ENCODE results near the gene FOXO3.
A peak's percentile ranks its signal among the peaks of the same experiment; 100 is the strongest.

DNA sequence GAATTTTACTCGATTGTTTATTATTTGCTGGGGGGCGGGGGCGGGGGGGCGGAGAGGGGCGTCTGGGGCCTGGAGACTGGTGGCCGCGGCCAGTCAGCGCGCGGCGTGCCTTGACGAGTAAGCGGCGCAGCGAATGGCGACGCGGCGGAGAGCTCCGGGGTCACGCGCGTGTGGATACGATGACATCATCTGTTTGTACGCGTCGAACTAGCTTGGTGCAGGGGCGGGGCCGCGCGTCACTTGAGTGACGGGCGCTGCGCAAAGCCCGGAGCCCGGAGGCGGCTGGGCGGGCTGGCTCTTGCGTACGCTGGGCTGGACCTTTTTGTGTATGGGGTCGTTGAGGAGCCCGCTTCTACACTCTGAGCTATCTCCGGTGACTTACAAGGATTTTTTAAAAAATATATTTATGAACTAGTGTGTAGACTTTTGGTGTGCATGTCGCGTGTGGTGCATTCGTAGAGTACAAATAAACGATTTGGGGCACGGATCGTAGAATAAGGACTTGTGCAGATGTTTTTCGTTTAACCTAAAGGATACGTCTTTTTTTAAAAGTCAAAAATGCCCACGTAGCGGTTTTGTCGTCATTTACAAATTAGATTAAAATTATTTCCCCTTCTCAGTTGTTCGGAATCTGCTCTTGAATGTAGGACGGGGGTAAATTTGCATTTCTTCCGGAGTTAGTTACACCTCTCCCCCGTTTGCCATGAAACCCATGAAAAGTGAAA, 2.2 kb upstream of the FOXO3 start:
- TF ChIP-seq, protein P1, sequence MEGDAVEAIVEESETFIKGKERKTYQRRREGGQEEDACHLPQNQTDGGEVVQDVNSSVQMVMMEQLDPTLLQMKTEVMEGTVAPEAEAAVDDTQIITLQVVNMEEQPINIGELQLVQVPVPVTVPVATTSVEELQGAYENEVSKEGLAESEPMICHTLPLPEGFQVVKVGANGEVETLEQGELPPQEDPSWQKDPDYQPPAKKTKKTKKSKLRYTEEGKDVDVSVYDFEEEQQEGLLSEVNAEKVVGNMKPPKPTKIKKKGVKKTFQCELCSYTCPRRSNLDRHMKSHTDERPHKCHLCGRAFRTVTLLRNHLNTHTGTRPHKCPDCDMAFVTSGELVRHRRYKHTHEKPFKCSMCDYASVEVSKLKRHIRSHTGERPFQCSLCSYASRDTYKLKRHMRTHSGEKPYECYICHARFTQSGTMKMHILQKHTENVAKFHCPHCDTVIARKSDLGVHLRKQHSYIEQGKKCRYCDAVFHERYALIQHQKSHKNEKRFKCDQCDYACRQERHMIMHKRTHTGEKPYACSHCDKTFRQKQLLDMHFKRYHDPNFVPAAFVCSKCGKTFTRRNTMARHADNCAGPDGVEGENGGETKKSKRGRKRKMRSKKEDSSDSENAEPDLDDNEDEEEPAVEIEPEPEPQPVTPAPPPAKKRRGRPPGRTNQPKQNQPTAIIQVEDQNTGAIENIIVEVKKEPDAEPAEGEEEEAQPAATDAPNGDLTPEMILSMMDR (IDR thresholded peaks at IDR 0.05), result no peak
- TF ChIP-seq SIN3A (IDR thresholded peaks at IDR 0.05; ENCODE audit: borderline replicate concordance, insufficient read depth, low read depth, low read length) (peak; percentile 88; the same call in 1 of the 2 replicates), POLR2AphosphoS5 (IDR thresholded peaks at IDR 0.05; ENCODE audit: low read depth, low read length) (peak; percentile 55; the same call in 1 of the 2 replicates)
